Esophagus muscularis mucosa (tissue), 3 donors: ENCODE data around the gene AGO1.

Experiments used
- POLR2A ChIP-seq: fragments of 450-650 bp; IDR thresholded peaks from one replicate; pipeline ENCODE4 v1.6.1; 2017; ENCODE audit warnings: antibody characterized with exemption, moderate library complexity, mild to moderate bottlenecking, low read depth
- TF ChIP-seq, protein P1 (sequence below), 3 experiments: fragments of 200-600 bp in 2 of 3; fragments of 450-650 bp in 1 of 3; sonication (generic) in 2 of 3; IDR thresholded peaks; one replicate each; pipeline ENCODE4 v1.5.1; 2017 to 2019; ENCODE audit warnings: antibody characterized with exemption in 3 of 3, mild to moderate bottlenecking in 2 of 3, moderate library complexity in 1 of 3

DNA sequence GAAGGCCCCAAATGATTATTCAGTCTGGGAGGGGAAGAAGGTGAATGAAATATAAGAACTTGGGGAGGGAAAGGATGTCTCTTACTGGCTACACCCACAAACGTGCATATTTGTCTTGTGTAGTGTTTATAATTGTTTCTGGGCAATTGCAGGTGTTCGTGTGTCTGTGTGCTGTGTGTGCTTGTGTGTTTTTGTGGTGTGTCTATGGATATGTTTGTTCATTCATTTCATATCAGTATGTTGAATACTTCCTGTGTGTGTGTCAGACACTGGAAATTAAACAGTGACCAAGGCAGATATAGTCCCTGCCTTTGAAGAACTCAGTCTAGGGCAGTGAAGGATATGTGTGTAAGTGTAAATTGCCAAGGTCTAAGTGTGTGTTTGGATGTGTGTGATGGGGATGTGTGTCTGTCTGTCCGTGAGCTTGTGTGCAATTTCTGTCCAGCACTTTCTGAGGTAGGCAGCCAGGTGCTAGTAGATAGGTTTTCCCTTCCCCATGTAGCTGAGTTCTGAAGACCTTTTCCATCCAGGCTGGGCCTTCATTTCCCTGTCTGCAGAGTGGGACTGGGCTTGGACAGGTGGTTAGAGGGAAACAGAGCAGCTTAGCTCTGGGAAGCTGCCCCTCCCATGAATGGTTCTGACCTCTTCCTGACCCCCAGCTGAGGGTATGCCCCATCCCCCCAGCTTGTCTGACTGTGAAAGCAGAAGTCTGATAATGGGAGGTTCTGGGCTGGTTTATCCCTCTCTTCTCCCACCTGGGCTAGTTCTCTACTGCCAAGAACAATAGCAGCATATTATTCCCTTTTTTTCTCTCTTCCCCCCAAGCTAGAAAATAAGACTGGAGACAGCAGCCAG lies 3.8 kb downstream of the AGO1 start:
- TF ChIP-seq, protein P1, sequence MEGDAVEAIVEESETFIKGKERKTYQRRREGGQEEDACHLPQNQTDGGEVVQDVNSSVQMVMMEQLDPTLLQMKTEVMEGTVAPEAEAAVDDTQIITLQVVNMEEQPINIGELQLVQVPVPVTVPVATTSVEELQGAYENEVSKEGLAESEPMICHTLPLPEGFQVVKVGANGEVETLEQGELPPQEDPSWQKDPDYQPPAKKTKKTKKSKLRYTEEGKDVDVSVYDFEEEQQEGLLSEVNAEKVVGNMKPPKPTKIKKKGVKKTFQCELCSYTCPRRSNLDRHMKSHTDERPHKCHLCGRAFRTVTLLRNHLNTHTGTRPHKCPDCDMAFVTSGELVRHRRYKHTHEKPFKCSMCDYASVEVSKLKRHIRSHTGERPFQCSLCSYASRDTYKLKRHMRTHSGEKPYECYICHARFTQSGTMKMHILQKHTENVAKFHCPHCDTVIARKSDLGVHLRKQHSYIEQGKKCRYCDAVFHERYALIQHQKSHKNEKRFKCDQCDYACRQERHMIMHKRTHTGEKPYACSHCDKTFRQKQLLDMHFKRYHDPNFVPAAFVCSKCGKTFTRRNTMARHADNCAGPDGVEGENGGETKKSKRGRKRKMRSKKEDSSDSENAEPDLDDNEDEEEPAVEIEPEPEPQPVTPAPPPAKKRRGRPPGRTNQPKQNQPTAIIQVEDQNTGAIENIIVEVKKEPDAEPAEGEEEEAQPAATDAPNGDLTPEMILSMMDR (IDR thresholded peaks at IDR 0.05) = no peak
- no peak for TF ChIP-seq POLR2A
